IMR-90 (cell line): ENCODE measurements around the gene LAMA2. TPM values are rescaled to one million over a fixed set of nuclear protein-coding genes. Genes with fewer than 3 reads are reported as not detected.

Experiments
- ATAC-seq: fragments of 200-7000 bp; cut with Tn5 transposase; 2 replicates; pipeline ENCODE4 v1.9.1; 2020; ENCODE audit warnings: low read depth, mild to moderate bottlenecking, moderate library complexity
- BruUV-seq: library from RNA; stranded (reverse); fragments of 400-500 nt; replicated peaks from 2 replicates; lab custom pipeline; 2021; lab: Mats Ljungman, UMichigan
- CTCF ChIA-PET: fragments of 300-600 bp; formaldehyde crosslinking; extraction: SDS; loops from one replicate; lab custom pipeline; 2021; ENCODE audit warnings: antibody characterized with exemption; lab: Yijun Ruan, JAX
- POLR2A ChIA-PET: fragments of 300-600 bp; sonication (Branson Sonifier 250); formaldehyde crosslinking; loops from one replicate; lab custom pipeline; 2022; ENCODE audit warnings: antibody characterized with exemption; ENCODE audit not compliant: unreplicated experiment; lab: Charles Lee
- DNase-seq: peaks from one replicate; pipeline ENCODE4 v3.0.0; 2013
- H2AFZ ChIP-seq: replicated peaks from 2 replicates; pipeline ENCODE3; 2013; ENCODE audit warnings: low read length, mild to moderate bottlenecking; ENCODE audit not compliant: poor library complexity
- H2AK5ac ChIP-seq: 2 replicates; pipeline ENCODE4 v1.6.1; 2013; ENCODE audit warnings: low read depth, low read length, inconsistent platforms
- H2AK9ac ChIP-seq: replicated peaks from 2 replicates; pipeline ENCODE3; 2013; ENCODE audit warnings: mild to moderate bottlenecking, low read depth, low read length, moderate library complexity; ENCODE audit not compliant: poor library complexity
- H2BK120ac ChIP-seq: 2 replicates; pipeline ENCODE4 v1.6.1; 2013; ENCODE audit warnings: low read depth, low read length, inconsistent platforms
- H2BK15ac ChIP-seq: 3 replicates; pipeline ENCODE4 v1.6.1; 2013; ENCODE audit warnings: low read depth, low read length, inconsistent platforms
- H2BK20ac ChIP-seq: 2 replicates; pipeline ENCODE4 v1.6.1; 2013; ENCODE audit warnings: low read depth, mild to moderate bottlenecking, inconsistent platforms, low read length, moderate library complexity
- H2BK5ac ChIP-seq: 2 replicates; pipeline ENCODE4 v1.6.1; 2013; ENCODE audit warnings: mild to moderate bottlenecking, low read depth, low read length, inconsistent platforms; ENCODE audit not compliant: poor library complexity, severe bottlenecking
- H3K14ac ChIP-seq: replicated peaks from 2 replicates; pipeline ENCODE4 v1.6.1; 2013; ENCODE audit warnings: low read depth, low read length, inconsistent platforms
- H3K18ac ChIP-seq: 2 replicates; pipeline ENCODE4 v1.6.1; 2013; ENCODE audit warnings: low read depth, low read length, control low read depth
- H3K23ac ChIP-seq: 2 replicates; pipeline ENCODE4 v1.6.1; 2013; ENCODE audit warnings: low read depth, low read length, inconsistent platforms
- H3K27ac ChIP-seq: 2 replicates; pipeline ENCODE4 v1.5.1; 2013; ENCODE audit warnings: mild to moderate bottlenecking, control low read depth, low read length; ENCODE audit not compliant: insufficient read depth
- H3K27me3 ChIP-seq: 2 replicates; pipeline ENCODE4 v1.6.1; 2013; ENCODE audit warnings: low read length; ENCODE audit not compliant: control insufficient read depth, insufficient read depth
- H3K36me3 ChIP-seq: 2 replicates; pipeline ENCODE4 v1.6.1; 2013; ENCODE audit warnings: low read length, mixed read lengths; ENCODE audit not compliant: control insufficient read depth, insufficient read depth
- H3K4ac ChIP-seq: 2 replicates; pipeline ENCODE4 v1.6.1; 2013; ENCODE audit warnings: low read depth, low read length, inconsistent platforms
- H3K4me1 ChIP-seq: 2 replicates; pipeline ENCODE4 v1.6.1; 2013; ENCODE audit warnings: low read length, mixed read lengths; ENCODE audit not compliant: control insufficient read depth, insufficient read depth
- H3K4me2 ChIP-seq: 2 replicates; pipeline ENCODE4 v1.6.1; 2013; ENCODE audit warnings: low read depth, mild to moderate bottlenecking, control low read depth, low read length, moderate library complexity
- H3K4me3 ChIP-seq: 2 replicates; pipeline ENCODE4 v1.5.1; 2013; ENCODE audit warnings: low read depth, mild to moderate bottlenecking, control low read depth, low read length, moderate library complexity; ENCODE audit not compliant: insufficient read depth
- H3K56ac ChIP-seq: 2 replicates; pipeline ENCODE4 v1.6.1; 2013; ENCODE audit warnings: low read length, inconsistent platforms; ENCODE audit not compliant: insufficient read depth; ENCODE audit errors: extremely low read depth
- H3K79me1 ChIP-seq, 2 experiments: 2 replicates each; pipeline ENCODE4 v1.6.1; 2013; ENCODE audit warnings: low read length in 2 of 2, inconsistent platforms in 1 of 2, low read depth in 1 of 2
- H3K9ac ChIP-seq: 2 replicates; pipeline ENCODE4 v1.6.1; 2013; ENCODE audit warnings: low read depth, low read length, control low read depth
- H3K9me1 ChIP-seq: 2 replicates; pipeline ENCODE4 v1.6.1; 2013; ENCODE audit warnings: low read length, inconsistent platforms; ENCODE audit not compliant: insufficient read depth
- H3K9me3 ChIP-seq: 2 replicates; pipeline ENCODE4 v1.6.1; 2013; ENCODE audit warnings: low read length; ENCODE audit not compliant: control insufficient read depth, insufficient read depth
- H4K20me1 ChIP-seq: 2 replicates; pipeline ENCODE4 v1.6.1; 2013; ENCODE audit warnings: low read length, inconsistent platforms; ENCODE audit not compliant: insufficient read depth
- H4K5ac ChIP-seq: 2 replicates; pipeline ENCODE4 v1.6.1; 2013; ENCODE audit warnings: mild to moderate bottlenecking, low read depth, low read length, control low read depth
- H4K8ac ChIP-seq, 2 experiments: 2 replicates each; pipeline ENCODE4 v1.6.1; 2013; ENCODE audit warnings: low read depth in 2 of 2, low read length in 2 of 2, control low read depth in 1 of 2, inconsistent platforms in 1 of 2
- H4K91ac ChIP-seq: 2 replicates; pipeline ENCODE4 v1.6.1; 2013; ENCODE audit warnings: low read depth, low read length, inconsistent platforms; ENCODE audit not compliant: insufficient read depth
- CEBPB ChIP-seq: IDR thresholded peaks from 2 replicates; pipeline ENCODE4 v1.6.1; 2012; ENCODE audit warnings: low read depth, low read length, improper control_type of control experiment
- NFE2L2 ChIP-seq: fragments of 150-350 bp; IDR thresholded peaks from 2 replicates; pipeline ENCODE4 v1.6.1; 2016; ENCODE audit warnings: low read depth, mild to moderate bottlenecking, low read length
- POLR2A ChIP-seq: IDR thresholded peaks from 2 replicates; pipeline ENCODE4 v1.6.1; 2012; ENCODE audit warnings: mild to moderate bottlenecking, low read depth, low read length
- RCOR1 ChIP-seq: IDR thresholded peaks from 2 replicates; pipeline ENCODE4 v1.6.1; 2012; ENCODE audit warnings: mild to moderate bottlenecking, low read length, improper control_type of control experiment; ENCODE audit not compliant: insufficient replicate concordance
- RFX5 ChIP-seq: IDR thresholded peaks from 2 replicates; pipeline ENCODE4 v1.8.0; 2012; ENCODE audit warnings: low read depth, mild to moderate bottlenecking, low read length, moderate library complexity
- WGBS, 2 experiments: methylation state at CpG; one replicate each; pipeline versions ENCODE4 v1.1.5 to v1.1.7; 2013; ENCODE audit warnings: missing lambda C conversion rate in 2 of 2; ENCODE audit not compliant: insufficient read length in 1 of 2; ENCODE audit errors: extremely low coverage in 2 of 2; 5-methylcytosine and 5-hydroxymethylcytosine counted together
- dilution Hi-C: fragments of 300-500 bp; cut with HindIII; formaldehyde crosslinking; loops from one replicate; pipeline ENCODE4 v1.14.3; 2018; ENCODE audit warnings: low sequenced_read_pairs; ENCODE audit not compliant: unreplicated experiment
- in situ Hi-C: fragments of 300-500 bp; cut with MboI; formaldehyde crosslinking; loops from 3 replicates; pipeline ENCODE4 v1.14.3; 2019; ENCODE audit warnings: low sequenced_read_pairs, inconsistent platforms, mixed read lengths
- intact Hi-C: fragments of 100-400 bp; cut with micrococcal nuclease; formaldehyde crosslinking; loops from 2 replicates; pipeline ENCODE4 v1.10.0; 2022
- polyA plus RNA-seq, 3 experiments: library from polyadenylated mRNA; depleted of rRNA; stranded (reverse); fragments of >200 nt; gene quantifications; 2 replicates each; pipeline ENCODE4 v1.2.3, GENCODE V29; 2012; ENCODE audit warnings: low replicate concordance in 1 of 3
- total RNA-seq: library from RNA; depleted of rRNA; stranded (reverse); fragments of >200 nt; gene quantifications from 2 replicates; pipeline ENCODE4 v1.2.3, GENCODE V29; 2012
- TF ChIP-seq, protein P1 (sequence below): fragments of 150-350 bp; IDR thresholded peaks from 2 replicates; pipeline ENCODE4 v1.6.1; 2016; ENCODE audit warnings: low read depth, mild to moderate bottlenecking, low read length, moderate library complexity, borderline replicate concordance
- TF ChIP-seq, protein P2 (sequence below): fragments of 150-350 bp; IDR thresholded peaks from 2 replicates; pipeline ENCODE4 v1.6.1; 2017; ENCODE audit warnings: mild to moderate bottlenecking, antibody characterized with exemption, low read length, low read depth

Gene LAMA2
- total and polyA plus RNA-seq, 2 of the 4 experiments (the other 2 are of a cell fraction): 9.9 to 13.3 TPM

DNA sequence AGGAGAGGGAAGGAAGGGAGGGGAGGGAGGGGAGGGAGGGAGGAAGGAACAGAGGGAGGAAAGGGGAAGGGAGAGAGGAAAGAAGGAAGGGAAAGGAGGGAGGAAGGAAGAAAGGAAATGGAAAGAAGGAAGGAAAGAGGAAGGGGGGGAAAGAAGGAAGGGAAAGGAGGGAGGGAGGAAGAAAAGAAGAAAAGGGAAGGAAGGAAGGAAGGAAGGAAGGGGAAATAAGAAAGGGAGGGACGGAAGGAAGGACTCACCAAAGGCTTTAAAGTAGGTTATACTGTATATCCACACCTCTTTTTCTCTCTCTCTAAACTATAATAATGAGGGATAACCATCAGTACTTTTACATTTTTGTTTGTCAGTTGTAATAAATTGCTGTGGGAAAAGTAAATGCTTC, 502.2 kb downstream of the LAMA2 start:
- TF ChIP-seq POLR2A (no peak), CEBPB (no peak), RFX5 (no peak), RCOR1 (no peak), NFE2L2 (no peak)
- TF ChIP-seq, protein P1, sequence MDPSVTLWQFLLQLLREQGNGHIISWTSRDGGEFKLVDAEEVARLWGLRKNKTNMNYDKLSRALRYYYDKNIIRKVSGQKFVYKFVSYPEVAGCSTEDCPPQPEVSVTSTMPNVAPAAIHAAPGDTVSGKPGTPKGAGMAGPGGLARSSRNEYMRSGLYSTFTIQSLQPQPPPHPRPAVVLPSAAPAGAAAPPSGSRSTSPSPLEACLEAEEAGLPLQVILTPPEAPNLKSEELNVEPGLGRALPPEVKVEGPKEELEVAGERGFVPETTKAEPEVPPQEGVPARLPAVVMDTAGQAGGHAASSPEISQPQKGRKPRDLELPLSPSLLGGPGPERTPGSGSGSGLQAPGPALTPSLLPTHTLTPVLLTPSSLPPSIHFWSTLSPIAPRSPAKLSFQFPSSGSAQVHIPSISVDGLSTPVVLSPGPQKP: no peak
- TF ChIP-seq, protein P2, sequence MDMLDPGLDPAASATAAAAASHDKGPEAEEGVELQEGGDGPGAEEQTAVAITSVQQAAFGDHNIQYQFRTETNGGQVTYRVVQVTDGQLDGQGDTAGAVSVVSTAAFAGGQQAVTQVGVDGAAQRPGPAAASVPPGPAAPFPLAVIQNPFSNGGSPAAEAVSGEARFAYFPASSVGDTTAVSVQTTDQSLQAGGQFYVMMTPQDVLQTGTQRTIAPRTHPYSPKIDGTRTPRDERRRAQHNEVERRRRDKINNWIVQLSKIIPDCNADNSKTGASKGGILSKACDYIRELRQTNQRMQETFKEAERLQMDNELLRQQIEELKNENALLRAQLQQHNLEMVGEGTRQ: no peak
- H3K79me1 ChIP-seq: no peaks in the 10 kb centered on the region
- dilution Hi-C loops: no loop called here
- H3K4me3 ChIP-seq: no peak overlapping the region
- in situ Hi-C loops: no loop called here
- H4K8ac ChIP-seq: no peak overlapping the region
- WGBS, 2 experiments: no CpG with 5 or more reads among the region's 1 CpG
- no peak overlapping the region for H3K56ac ChIP-seq
- H3K9me1 ChIP-seq: no peaks in the 10 kb centered on the region
- H2AFZ ChIP-seq: no peak overlapping the region
- no peaks in the 10 kb centered on the region for H3K9me3 ChIP-seq
- H3K27me3 ChIP-seq: peaks cover 33% of the 10 kb centered on the region
- no peak overlapping the region for H3K14ac ChIP-seq
- no peak overlapping the region for H3K27ac ChIP-seq
- no peaks in the 10 kb centered on the region for H3K4me1 ChIP-seq
- ChIA-PET CTCF (no interaction called here), POLR2A (no interaction called here)
- H2AK9ac ChIP-seq: no peak overlapping the region
- H3K36me3 ChIP-seq: 0 out of 2 replicates have a peak, but pooled peaks cover 1% of the 10 kb centered on the region
- DNase-seq (no peak), ATAC-seq (no peak)
- no peak overlapping the region for H2AK5ac ChIP-seq
- no peaks in the 10 kb centered on the region for H4K20me1 ChIP-seq
- H2BK20ac ChIP-seq: no peak overlapping the region
- no peak overlapping the region for H3K4ac ChIP-seq
- H4K91ac ChIP-seq: no peak overlapping the region
- intact Hi-C loops: no loop called here
- H2BK5ac ChIP-seq: no peak overlapping the region
- no peak overlapping the region for H2BK15ac ChIP-seq
- no peak overlapping the region for H2BK120ac ChIP-seq
- no peak overlapping the region for H3K18ac ChIP-seq
- no peak overlapping the region for H3K23ac ChIP-seq
- H4K5ac ChIP-seq: no peak overlapping the region
- H3K9ac ChIP-seq: no peak overlapping the region
- no TSS peak for BruUV-seq
- no peak overlapping the region for H3K4me2 ChIP-seq
